NCI-H524 (cell line): ENCODE results near the gene RAI1.

Experiments
- DNase-seq, 2 experiments: peaks; one replicate each; lab custom pipeline; 2025; lab: John Stamatoyannopoulos, UW

RAI1 gene

GRCh38 chr17:17732444-17732843 lies 51.2 kb downstream of the RAI1 start:
- no peak for DNase-seq

DNA sequence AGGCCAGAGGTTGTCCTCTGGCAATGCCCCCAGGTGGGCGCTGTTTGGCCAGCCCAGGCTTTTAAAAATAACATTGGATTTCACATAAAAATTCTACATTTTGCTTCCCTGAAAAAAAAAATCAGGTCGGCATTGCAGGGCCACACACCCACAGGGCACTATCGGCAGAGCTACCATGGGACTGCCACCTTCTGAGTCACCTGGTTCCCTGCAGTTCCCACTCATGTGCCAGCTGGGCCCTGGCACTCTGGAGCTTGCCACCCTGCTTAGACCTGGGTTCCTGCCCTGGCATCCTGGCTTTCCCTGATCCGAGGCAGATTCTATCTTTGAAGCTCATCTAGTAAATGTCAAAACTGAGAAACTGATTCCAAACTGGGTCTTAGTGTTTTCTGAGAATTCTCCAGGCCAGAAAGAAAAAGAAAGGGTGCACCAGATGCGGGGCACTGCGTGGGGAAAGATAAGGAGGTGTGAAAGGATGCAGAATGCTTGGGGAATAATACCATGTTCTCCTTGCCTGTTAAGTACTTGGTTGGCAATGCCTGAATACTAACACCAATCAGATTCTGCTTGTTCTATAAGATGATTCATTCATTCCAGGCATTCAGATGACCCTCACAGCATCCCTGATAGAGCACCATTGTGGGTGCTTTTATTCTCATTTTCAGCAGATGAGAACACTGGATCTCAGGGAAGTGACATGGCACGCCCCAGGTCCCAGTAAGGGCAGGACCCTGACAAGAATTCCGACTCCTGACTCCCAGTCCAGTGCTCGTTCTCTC lies 51.8 kb downstream of the RAI1 start:
- no peak for DNase-seq

DNA sequence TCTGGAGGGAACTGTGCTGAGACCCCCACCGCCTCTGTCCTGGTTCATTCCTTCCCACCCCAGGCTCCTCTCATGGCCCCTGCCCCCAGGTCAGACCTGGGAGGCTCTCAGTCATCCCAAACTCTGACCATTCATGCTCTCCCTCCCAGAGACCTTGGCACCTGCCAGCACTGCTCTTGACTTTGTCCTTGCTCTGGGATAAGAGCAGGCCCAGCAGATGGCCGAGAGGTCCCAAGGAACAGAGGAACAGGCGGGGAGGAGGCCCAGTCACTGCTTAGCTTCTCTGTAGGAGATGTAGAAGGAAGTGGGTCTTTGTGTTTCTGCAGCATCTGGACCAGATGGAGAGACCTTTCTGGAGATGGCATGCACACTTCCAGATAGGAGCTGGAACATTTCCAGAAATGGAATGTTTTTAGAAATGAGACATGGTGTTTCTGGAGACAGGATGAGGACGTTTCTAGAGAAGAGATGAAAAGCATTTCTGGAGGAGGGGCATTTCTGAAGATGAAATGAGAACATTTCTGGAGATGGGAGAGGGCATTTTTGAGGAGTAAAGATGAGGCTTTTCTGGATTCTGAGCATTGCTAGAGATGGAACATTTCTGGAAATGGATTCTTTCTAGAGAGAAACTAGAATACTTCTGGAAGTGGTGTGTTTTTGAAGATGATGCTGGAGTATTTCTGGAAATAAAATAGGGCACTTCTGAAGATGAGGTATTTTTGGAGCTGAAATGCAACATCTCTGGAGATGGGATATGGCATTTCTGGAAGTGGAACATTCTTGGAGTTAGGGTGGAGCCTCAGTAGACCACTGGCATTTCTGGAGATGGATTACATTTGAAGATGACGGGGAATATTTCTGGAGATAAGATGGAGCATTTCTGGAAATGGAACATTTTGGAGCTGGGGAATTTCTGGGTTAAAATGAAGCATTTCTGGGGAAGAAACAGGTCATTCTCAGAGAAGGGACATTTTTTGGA lies 55.2 kb downstream of the RAI1 start:
- peak; percentile 41 to 87 for DNase-seq

DNA sequence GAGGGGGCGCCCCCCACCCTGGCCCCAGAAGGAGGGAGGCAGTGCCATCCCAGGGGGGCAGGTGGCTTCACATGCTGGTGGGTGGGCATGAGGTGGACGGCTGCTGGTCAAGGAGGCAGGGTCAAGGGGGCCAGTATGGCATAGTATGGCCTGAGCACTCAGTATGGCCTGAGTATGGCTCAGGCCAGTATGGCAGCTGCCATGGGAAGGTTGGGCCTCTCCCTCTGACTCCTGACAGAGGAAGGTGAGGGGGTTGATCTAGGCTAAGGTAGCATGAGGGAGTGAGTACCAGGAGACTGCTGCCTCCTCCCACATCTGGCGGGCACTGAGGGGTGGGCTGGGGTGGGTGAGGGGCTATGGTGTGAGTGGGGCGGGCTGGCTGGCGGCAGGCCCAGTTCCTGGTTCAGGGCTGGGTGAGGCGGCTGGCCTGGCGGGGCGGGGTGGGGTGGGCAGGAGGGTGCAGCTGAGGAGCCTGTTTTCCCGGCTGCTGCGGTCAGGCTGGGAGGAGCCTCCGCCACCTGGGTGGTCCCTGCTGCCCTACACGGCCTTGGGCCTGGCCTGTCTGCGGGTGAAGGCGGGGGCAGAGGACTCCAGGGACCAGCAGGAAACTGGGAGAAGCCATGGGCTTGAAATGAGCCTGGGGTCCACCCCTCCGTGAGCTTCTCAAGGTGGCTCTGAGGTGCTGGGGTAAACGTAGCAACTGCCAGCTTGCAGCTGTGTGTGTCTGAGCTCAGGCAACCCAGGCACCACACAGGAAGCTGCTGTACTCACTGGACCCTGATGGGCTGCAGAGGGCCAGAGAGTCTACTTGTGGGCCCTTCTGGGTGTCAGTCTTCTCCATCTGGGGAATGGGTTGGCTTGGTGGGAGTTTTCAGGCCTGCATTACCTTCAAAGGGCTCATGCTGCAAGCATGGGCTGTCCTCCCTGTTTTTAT lies 57.0 kb downstream of the RAI1 start:
- no peak for DNase-seq

- peak in 1 of 2 experiments; percentile 36 for DNase-seq
Measured at GRCh38 chr17:17738901-17739300, 57.6 kb downstream of the RAI1 start.

GRCh38 chr17:17739388-17740066 lies 58.3 kb downstream of the RAI1 start:
- peak in 1 of 2 experiments; percentile 79 for DNase-seq

DNA sequence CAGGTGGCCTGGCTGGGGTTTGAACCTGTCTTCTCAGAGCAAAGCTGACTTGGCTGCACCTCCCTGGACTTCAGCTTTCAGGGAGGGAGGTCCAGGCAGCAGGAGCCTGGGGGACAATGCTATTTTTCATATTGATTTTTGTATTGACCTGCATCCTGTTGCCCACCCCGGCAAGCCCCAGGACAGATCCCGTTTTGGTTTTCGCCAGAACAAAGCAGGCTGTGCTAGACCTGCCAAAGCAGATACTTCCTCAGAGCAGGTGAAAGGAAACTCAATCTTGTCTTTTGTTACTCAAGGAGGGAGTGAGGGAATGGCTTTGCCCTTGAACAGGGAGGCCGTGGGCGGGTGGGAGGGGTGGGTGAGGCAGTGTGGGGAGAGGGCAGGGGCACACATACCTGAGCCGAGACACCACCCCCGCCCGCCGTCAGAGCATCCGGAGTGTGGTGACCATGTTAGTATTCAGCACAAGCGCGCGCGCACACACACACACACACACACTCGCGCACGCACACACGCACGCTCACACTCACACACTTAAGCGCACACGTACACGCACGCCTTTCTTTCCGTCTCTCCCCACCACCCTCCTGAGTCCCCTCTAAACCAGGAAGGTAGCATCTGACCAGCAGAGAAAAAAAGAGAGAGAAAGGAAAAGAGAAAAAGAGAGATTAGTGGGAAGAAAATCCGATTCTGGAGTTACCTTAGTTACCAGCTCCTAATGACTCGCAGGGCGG lies 59.5 kb downstream of the RAI1 start:
- DNase-seq, result peak in 1 of 2 experiments; percentile 58

DNA sequence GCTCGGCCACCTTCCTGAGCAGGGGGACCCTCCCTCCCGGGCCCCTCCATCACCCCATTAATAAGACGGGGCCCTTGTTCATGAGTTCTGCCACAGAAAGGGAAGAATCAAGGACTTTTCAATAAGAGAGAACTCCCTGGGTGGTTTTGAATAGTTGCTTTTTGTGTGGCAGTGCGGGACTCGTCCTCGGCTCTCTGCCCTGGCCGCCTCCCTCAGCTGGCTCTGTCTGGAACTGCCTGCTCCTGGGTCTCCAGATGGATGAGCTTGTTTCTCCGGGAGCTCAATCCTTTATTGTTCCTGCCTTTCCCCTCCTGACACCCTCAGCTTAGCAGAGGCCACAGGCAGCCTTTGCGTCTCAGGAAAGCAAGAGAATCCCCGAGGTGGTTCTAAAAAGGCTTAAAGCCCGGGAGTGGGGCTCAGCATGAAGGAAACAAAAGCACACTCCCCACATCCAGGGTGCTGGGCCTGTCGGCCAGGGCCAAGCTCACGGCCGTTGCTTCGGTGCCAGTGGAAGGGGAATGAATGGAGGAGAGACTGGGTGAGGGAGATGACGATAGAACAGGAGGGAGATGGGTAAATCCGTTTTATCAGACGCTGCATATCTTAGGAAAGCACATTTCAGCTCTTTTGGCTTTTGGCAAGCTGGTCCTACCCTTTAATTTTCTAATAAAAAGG lies 60.2 kb downstream of the RAI1 start:
- peak; percentile 68 to 78 for DNase-seq

GRCh38 chr17:17742133-17742621 lies 60.9 kb downstream of the RAI1 start:
- DNase-seq, result no peak

GRCh38 chr17:17742688-17743390 lies 61.6 kb downstream of the RAI1 start:
- DNase-seq, result no peak

DNA sequence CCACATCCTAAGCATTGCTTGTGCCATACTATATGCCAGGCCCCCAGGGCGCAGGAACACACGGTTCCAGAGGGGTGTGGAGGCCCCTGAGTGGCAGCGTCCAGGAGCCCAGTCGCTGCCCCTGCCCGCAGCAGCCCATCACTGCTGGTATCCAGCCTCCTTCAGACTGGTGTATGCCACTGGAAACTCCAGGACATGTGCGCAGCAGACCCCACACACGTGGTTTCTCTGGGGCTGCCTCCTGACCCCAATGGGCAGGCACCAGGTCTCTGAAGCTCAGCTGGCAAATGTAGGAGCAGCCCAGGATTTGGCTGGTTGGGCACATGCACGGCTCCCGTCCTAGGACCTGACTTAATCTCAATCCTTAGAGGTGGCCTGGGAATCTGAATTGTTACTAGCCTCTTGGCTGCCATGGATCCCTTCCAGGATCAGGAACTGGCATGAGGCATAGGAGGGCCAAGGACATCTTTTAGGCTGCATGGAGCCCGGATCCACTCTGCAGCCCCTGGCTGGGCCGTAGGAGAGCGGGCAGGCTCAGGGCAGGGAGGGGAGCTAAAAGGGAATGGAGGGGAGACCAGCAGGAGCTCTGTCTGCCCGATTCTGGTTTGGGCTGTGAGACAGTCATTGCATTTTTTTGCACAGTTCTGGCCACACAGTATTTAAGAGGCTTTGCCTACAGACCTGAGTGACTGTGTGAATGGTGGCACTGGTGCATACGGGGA lies 62.3 kb downstream of the RAI1 start:
- DNase-seq, result no peak

DNA sequence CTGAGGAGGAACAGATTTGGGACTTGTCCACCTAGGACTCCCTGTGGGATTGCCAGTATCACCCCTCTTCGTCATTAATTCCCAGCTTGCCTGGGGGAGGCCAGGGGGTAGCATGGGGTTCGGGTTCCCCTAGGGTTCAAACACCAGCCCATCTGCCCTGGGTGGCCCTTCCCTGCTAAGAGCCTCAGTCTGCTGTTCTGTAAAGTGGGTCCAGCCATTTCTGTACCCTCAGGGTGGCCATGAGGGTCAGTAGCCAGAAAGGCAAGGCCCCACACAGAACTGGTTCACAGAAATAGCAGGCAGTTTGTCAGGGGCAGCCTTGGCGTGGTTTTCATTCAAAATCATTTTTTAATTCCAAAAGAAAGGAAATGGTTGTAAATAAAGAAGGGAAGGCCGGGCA lies 62.9 kb downstream of the RAI1 start:
- DNase-seq, result no peak

- peak; percentile 80 to 90 for DNase-seq
Measured at GRCh38 chr17:17745476-17746455, 64.5 kb downstream of the RAI1 start.

DNA sequence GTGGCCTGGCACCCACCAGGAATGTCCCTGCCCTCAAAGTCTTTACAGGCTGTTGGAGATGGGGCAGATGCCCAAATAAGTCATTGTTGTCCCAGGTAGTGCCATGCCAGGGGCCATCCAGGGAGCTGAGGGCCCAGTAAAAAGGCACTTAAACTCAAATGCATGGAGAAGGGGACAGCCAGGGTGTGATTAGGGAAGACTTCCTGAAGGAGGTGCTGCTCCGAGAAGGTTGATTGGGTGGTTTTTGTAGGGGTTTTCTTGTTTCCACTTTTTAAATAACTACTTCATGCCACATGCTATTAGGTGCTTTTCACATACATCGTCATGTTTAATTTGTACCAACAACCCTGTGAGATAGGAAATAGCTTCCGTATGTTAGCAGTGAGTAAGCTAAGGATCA lies 66.9 kb downstream of the RAI1 start:
- peak in 1 of 2 experiments; percentile 6 for DNase-seq

GRCh38 chr17:17748604-17749003 lies 67.3 kb downstream of the RAI1 start:
- no peak for DNase-seq

DNA sequence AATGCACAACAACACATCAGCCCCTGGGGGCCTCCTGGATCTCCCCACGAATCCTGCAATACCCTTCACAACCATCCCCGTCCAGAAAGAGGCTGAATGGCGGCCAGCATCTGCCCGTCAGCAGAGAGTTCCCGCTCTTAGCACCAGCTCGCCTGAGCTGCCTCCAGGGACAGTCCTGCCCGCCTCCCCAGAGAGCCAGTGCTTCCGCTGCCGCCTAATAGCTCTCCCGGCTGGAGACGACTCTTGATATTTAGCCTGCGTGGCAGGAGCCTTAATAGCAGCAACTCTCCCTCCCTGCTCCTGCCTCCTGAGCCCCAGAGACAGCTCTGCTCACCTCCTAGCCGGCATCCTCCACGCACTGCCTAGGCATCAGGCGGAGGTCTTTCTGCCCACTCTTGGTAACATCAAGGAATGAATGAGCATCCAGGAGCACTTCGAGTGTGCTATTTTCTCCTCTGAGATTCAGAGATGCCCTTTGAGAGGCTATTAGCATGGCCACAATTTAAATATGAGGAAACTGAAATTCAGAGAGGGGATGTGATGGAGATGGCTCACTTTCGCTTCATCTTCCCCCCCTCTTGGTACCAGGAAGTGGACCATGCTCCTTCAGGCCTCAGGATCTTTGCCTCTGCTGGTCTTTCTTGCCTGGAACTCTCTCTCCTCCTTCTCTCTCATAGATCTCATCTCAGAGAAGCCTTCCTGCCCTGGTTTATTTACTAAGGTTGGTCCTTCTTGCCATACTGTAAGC lies 67.9 kb downstream of the RAI1 start:
- peak in 1 of 2 experiments; percentile 62 for DNase-seq
